HEK293T (cell line): ENCODE data around the gene NINL.

ENCODE experiments used
- ARNT ChIP-seq: fragments of 450-650 bp; IDR thresholded peaks from 2 replicates; pipeline ENCODE4 v1.6.1; 2017; ENCODE audit warnings: mild to moderate bottlenecking
- CTBP1 ChIP-seq: fragments of 450-650 bp; IDR thresholded peaks from 2 replicates; pipeline ENCODE4 v1.6.1; 2016; ENCODE audit warnings: borderline replicate concordance
- ELF4 ChIP-seq: fragments of 450-650 bp; IDR thresholded peaks from 2 replicates; pipeline ENCODE4 v1.6.1; 2017; ENCODE audit warnings: antibody characterized with exemption
- FOXK2 ChIP-seq: fragments of 450-650 bp; IDR thresholded peaks from 2 replicates; pipeline ENCODE4 v1.6.1; 2016; ENCODE audit warnings: mild to moderate bottlenecking
- FOXM1 ChIP-seq: fragments of 450-650 bp; IDR thresholded peaks from 2 replicates; pipeline ENCODE4 v1.6.1; 2017; ENCODE audit warnings: mild to moderate bottlenecking, borderline replicate concordance
- L3MBTL2 ChIP-seq: fragments of 450-650 bp; conservative IDR thresholded peaks from 2 replicates; pipeline ENCODE4 v1.6.1; 2016; ENCODE audit warnings: mild to moderate bottlenecking
- NFRKB ChIP-seq: fragments of 450-650 bp; IDR thresholded peaks from 2 replicates; pipeline ENCODE4 v1.6.1; 2016; ENCODE audit warnings: mild to moderate bottlenecking, moderate library complexity
- SP1 ChIP-seq: fragments of 450-650 bp; IDR thresholded peaks from 2 replicates; pipeline ENCODE4 v1.6.1; 2017
- SUZ12 ChIP-seq: fragments of 450-650 bp; IDR thresholded peaks from 2 replicates; pipeline ENCODE4 v1.6.1; 2016; ENCODE audit warnings: mild to moderate bottlenecking
- TARDBP ChIP-seq: fragments of 450-650 bp; IDR thresholded peaks from 2 replicates; pipeline ENCODE4 v1.6.1; 2016

DNA sequence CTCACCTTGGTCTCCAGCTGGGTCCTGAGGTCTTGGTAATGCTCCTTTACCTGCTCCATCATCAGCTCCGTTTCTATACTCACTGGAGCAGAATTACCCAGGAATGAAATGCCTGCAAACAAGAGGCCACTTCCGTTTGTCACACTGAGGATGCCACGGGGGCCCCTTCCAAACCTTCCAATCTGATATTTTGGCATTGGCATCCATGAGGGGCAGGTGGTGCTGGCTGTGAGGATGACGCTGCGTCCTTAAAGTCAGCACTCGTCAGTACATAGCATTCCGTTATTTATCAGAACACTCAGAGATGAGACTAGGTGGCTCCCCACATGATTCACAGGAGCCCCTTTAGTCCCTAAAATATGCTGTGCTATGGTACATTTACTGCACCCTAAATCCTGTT lies 105.2 kb downstream of the NINL start:
- no peak for TF ChIP-seq SP1
- no peak for TF ChIP-seq ELF4
- TF ChIP-seq ARNT, result no peak
- no peak for TF ChIP-seq CTBP1
- TF ChIP-seq FOXM1, result no peak
- TF ChIP-seq SUZ12, result no peak
- TF ChIP-seq FOXK2, result no peak
- TF ChIP-seq TARDBP, result no peak
- no peak for TF ChIP-seq L3MBTL2
- TF ChIP-seq NFRKB, result no peak
